DOHH2 (cell line): Measurements from ENCODE around the gene EFNA5.

Source experiments
- EZH2phosphoT487 ChIP-seq: fragments of 200-600 bp; sonication (generic); IDR thresholded peaks from 2 replicates; pipeline ENCODE4 v1.6.1; 2017; ENCODE audit warnings: borderline replicate concordance, mild to moderate bottlenecking, antibody characterized with exemption, low read length, moderate library complexity, mixed read lengths
- TF ChIP-seq, protein P1 (sequence below): fragments of 200-600 bp; sonication (generic); IDR thresholded peaks from one replicate; pipeline ENCODE4 v1.5.1; 2014; ENCODE audit warnings: antibody characterized with exemption, mild to moderate bottlenecking, low read depth, low read length; ENCODE audit not compliant: poor library complexity, severe bottlenecking

DNA sequence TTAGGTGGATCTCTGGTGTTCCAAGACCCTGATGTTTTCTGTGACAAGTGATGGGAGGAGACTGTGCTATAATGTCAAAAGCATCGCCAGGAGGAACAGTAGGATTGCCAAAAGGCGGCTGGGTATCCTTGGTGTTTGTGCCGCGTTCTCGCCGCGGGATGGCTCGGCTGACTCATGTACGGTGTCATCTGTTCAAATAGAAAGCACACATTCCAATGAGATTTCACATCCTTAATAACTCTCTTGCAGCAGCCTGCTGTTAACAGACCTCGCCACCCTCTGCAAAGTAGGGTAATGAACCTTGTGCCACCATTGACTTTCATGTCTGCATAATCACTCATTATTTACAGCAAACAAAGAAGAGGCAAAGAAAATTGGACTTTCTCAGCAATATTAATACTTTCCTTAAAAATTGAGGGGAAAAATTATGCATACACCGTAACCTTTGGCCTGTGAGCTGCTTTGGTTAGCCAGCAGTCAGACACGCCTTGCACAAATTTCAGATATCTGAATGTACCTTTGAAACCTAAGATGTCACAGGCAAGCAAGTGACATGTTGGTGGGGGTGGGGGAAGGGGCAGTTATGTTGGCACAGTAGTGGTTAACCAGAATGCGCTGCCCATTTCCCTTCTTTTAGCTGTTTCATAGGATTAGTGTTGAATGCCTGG lies 289.4 kb downstream of the EFNA5 start:
- TF ChIP-seq, protein P1, sequence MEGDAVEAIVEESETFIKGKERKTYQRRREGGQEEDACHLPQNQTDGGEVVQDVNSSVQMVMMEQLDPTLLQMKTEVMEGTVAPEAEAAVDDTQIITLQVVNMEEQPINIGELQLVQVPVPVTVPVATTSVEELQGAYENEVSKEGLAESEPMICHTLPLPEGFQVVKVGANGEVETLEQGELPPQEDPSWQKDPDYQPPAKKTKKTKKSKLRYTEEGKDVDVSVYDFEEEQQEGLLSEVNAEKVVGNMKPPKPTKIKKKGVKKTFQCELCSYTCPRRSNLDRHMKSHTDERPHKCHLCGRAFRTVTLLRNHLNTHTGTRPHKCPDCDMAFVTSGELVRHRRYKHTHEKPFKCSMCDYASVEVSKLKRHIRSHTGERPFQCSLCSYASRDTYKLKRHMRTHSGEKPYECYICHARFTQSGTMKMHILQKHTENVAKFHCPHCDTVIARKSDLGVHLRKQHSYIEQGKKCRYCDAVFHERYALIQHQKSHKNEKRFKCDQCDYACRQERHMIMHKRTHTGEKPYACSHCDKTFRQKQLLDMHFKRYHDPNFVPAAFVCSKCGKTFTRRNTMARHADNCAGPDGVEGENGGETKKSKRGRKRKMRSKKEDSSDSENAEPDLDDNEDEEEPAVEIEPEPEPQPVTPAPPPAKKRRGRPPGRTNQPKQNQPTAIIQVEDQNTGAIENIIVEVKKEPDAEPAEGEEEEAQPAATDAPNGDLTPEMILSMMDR, result no peak
- no peak for TF ChIP-seq EZH2phosphoT487
